SK-N-SH treated with all-trans-retinoic acid at 6 μM for 48 hours (cell line): Measurements from ENCODE around the gene PIP5K1C.

ENCODE experiments used
- ATAC-seq: fragments of 200-7000 bp; cut with Tn5 transposase; 3 replicates; pipeline ENCODE4 v1.9.1; 2020; ENCODE audit warnings: mild to moderate bottlenecking, moderate library complexity
- BACH2 ChIP-seq: fragments of 250-450 bp; sonication (Bioruptor Pico); IDR thresholded peaks from 2 replicates; pipeline ENCODE4 v1.9.0; 2021; ENCODE audit warnings: mild to moderate bottlenecking, borderline replicate concordance
- CSDC2 ChIP-seq: fragments of 250-450 bp; sonication (Bioruptor Pico); IDR thresholded peaks from 2 replicates; pipeline ENCODE4 v1.5.0; 2020; ENCODE audit warnings: mild to moderate bottlenecking, moderate library complexity
- ESRRG ChIP-seq: fragments of 250-450 bp; sonication (Bioruptor Pico); IDR thresholded peaks from 2 replicates; pipeline ENCODE4 v1.6.1; 2021; ENCODE audit warnings: mild to moderate bottlenecking
- GLIS3 ChIP-seq: fragments of 250-450 bp; sonication (Bioruptor Pico); IDR thresholded peaks from 2 replicates; pipeline ENCODE4 v1.5.0; 2020; ENCODE audit warnings: mild to moderate bottlenecking, moderate library complexity
- ISL1 ChIP-seq: fragments of 250-450 bp; sonication (Bioruptor Pico); IDR thresholded peaks from 2 replicates; pipeline ENCODE4 v2.1.2; 2022; ENCODE audit warnings: mild to moderate bottlenecking, moderate library complexity
- PPARA ChIP-seq: fragments of 250-450 bp; sonication (Bioruptor Pico); IDR thresholded peaks from 2 replicates; pipeline ENCODE4 v1.5.0; 2020; ENCODE audit warnings: mild to moderate bottlenecking, borderline replicate concordance
- RARB ChIP-seq: fragments of 250-450 bp; sonication (Bioruptor Pico); IDR thresholded peaks from 2 replicates; pipeline ENCODE4 v1.8.0; 2021; ENCODE audit warnings: mild to moderate bottlenecking, moderate library complexity
- SNAI2 ChIP-seq: fragments of 250-450 bp; sonication (Bioruptor Pico); IDR thresholded peaks from 2 replicates; pipeline ENCODE4 v1.5.0; 2020; ENCODE audit warnings: mild to moderate bottlenecking, moderate library complexity
- TOX ChIP-seq: fragments of 250-450 bp; sonication (Bioruptor Pico); IDR thresholded peaks from 2 replicates; pipeline ENCODE4 v1.8.0; 2021; ENCODE audit warnings: mild to moderate bottlenecking, moderate library complexity, borderline replicate concordance
- ZC3H10 ChIP-seq: fragments of 250-450 bp; sonication (Bioruptor Pico); IDR thresholded peaks from 2 replicates; pipeline ENCODE4 v1.5.1; 2021; ENCODE audit warnings: mild to moderate bottlenecking, moderate library complexity
- ZFP3 ChIP-seq: fragments of 250-450 bp; sonication (Bioruptor Pico); IDR thresholded peaks from 2 replicates; pipeline ENCODE4 v1.5.0; 2020; ENCODE audit warnings: mild to moderate bottlenecking, moderate library complexity
- ZFP30 ChIP-seq: fragments of 450-650 bp; formaldehyde crosslinking; IDR thresholded peaks from 2 replicates; pipeline ENCODE4 v1.5.0; 2022; ENCODE audit warnings: mild to moderate bottlenecking, moderate library complexity
- ZNF565 ChIP-seq: fragments of 450-650 bp; formaldehyde crosslinking; conservative IDR thresholded peaks from 2 replicates; pipeline ENCODE4 v1.5.0; 2020; ENCODE audit warnings: low read depth, mild to moderate bottlenecking, moderate library complexity
- ZNF70 ChIP-seq: fragments of 450-650 bp; formaldehyde crosslinking; IDR thresholded peaks from 2 replicates; pipeline ENCODE4 v1.5.0; 2020; ENCODE audit warnings: mild to moderate bottlenecking, moderate library complexity
- ZNF8 ChIP-seq: fragments of 450-650 bp; formaldehyde crosslinking; IDR thresholded peaks from 2 replicates; pipeline ENCODE4 v1.5.0; 2020; ENCODE audit warnings: mild to moderate bottlenecking, moderate library complexity
- TF ChIP-seq, protein P1 (sequence below): fragments of 250-450 bp; sonication (Bioruptor Pico); IDR thresholded peaks from 2 replicates; pipeline ENCODE4 v1.5.1; 2020; ENCODE audit warnings: low read depth, mild to moderate bottlenecking, moderate library complexity
- TF ChIP-seq, protein P2 (sequence below): fragments of 250-450 bp; sonication (Bioruptor Pico); IDR thresholded peaks from 2 replicates; pipeline ENCODE4 v1.5.1; 2021; ENCODE audit warnings: mild to moderate bottlenecking, moderate library complexity
- TF ChIP-seq, protein P3 (sequence below): fragments of 250-450 bp; sonication (Bioruptor Pico); IDR thresholded peaks from 2 replicates; pipeline ENCODE4 v1.5.0; 2020; ENCODE audit warnings: mild to moderate bottlenecking, moderate library complexity

The PIP5K1C gene

DNA sequence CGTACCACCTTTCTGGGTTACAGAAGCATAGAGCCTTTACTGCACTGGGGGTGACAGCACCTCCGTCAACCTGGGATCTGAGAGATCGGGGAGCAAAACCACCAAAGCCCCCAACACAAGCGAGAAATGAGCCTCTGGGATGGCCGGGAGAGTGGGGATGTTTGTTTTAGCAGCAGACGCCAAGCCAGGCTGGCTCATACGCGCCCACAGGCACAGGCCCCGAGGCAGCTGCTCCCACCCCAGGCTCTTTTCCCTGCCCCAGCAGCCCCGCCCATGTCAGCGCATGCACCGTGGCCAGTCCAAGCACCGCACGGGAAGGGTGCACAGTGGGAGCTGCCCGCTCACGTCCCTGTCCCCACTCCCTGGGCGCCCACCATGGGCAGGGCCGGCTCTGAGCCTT is 8.5 kb downstream of the PIP5K1C start (continued):
- TF ChIP-seq ZNF70 (CRISPR knock-in tag) (no peak), ZFP30 (CRISPR knock-in tag) (no peak), ZC3H10 (no peak), RARB (CRISPR knock-in tag) (no peak)
- TF ChIP-seq, protein P1, sequence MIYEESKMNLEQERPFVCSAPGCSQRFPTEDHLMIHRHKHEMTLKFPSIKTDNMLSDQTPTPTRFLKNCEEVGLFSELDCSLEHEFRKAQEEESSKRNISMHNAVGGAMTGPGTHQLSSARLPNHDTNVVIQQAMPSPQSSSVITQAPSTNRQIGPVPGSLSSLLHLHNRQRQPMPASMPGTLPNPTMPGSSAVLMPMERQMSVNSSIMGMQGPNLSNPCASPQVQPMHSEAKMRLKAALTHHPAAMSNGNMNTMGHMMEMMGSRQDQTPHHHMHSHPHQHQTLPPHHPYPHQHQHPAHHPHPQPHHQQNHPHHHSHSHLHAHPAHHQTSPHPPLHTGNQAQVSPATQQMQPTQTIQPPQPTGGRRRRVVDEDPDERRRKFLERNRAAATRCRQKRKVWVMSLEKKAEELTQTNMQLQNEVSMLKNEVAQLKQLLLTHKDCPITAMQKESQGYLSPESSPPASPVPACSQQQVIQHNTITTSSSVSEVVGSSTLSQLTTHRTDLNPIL, result no peak

DNA sequence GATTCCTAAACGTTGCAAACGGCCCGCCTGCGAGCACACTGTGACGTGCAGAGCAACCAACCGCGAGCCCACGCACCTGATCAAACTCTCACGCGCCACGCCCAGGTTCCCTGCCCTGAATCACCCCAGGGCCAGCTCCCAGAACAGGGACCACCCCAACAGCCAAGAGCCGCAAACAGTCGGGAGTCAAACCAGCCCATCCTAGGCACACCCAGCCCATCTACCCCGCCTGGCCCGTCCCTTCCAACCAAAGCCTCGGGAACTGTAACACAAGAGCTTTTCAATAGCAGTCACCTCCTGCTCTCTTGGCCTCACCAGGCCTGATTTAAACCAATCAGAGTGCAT is 8.9 kb downstream of the PIP5K1C start:
- TF ChIP-seq ZFP30 (CRISPR knock-in tag) (no peak), ZFP3 (CRISPR knock-in tag) (no peak), RARB (CRISPR knock-in tag) (no peak), GLIS3 (CRISPR knock-in tag) (no peak), ZC3H10 (no peak), ESRRG (CRISPR knock-in tag) (no peak), ZNF70 (CRISPR knock-in tag) (no peak), ZNF8 (no peak)
- TF ChIP-seq, protein P2, sequence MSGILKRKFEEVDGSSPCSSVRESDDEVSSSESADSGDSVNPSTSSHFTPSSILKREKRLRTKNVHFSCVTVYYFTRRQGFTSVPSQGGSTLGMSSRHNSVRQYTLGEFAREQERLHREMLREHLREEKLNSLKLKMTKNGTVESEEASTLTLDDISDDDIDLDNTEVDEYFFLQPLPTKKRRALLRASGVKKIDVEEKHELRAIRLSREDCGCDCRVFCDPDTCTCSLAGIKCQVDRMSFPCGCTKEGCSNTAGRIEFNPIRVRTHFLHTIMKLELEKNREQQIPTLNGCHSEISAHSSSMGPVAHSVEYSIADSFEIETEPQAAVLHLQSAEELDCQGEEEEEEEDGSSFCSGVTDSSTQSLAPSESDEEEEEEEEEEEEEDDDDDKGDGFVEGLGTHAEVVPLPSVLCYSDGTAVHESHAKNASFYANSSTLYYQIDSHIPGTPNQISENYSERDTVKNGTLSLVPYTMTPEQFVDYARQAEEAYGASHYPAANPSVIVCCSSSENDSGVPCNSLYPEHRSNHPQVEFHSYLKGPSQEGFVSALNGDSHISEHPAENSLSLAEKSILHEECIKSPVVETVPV (CRISPR knock-in tag), result no peak
- TF ChIP-seq, protein P3, sequence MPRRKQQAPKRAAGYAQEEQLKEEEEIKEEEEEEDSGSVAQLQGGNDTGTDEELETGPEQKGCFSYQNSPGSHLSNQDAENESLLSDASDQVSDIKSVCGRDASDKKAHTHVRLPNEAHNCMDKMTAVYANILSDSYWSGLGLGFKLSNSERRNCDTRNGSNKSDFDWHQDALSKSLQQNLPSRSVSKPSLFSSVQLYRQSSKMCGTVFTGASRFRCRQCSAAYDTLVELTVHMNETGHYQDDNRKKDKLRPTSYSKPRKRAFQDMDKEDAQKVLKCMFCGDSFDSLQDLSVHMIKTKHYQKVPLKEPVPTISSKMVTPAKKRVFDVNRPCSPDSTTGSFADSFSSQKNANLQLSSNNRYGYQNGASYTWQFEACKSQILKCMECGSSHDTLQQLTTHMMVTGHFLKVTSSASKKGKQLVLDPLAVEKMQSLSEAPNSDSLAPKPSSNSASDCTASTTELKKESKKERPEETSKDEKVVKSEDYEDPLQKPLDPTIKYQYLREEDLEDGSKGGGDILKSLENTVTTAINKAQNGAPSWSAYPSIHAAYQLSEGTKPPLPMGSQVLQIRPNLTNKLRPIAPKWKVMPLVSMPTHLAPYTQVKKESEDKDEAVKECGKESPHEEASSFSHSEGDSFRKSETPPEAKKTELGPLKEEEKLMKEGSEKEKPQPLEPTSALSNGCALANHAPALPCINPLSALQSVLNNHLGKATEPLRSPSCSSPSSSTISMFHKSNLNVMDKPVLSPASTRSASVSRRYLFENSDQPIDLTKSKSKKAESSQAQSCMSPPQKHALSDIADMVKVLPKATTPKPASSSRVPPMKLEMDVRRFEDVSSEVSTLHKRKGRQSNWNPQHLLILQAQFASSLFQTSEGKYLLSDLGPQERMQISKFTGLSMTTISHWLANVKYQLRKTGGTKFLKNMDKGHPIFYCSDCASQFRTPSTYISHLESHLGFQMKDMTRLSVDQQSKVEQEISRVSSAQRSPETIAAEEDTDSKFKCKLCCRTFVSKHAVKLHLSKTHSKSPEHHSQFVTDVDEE, result no peak
- TF ChIP-seq, protein P1, result no peak
- TF ChIP-seq, all 23 proteins: peak for 0
- ATAC-seq, result no peak

DNA sequence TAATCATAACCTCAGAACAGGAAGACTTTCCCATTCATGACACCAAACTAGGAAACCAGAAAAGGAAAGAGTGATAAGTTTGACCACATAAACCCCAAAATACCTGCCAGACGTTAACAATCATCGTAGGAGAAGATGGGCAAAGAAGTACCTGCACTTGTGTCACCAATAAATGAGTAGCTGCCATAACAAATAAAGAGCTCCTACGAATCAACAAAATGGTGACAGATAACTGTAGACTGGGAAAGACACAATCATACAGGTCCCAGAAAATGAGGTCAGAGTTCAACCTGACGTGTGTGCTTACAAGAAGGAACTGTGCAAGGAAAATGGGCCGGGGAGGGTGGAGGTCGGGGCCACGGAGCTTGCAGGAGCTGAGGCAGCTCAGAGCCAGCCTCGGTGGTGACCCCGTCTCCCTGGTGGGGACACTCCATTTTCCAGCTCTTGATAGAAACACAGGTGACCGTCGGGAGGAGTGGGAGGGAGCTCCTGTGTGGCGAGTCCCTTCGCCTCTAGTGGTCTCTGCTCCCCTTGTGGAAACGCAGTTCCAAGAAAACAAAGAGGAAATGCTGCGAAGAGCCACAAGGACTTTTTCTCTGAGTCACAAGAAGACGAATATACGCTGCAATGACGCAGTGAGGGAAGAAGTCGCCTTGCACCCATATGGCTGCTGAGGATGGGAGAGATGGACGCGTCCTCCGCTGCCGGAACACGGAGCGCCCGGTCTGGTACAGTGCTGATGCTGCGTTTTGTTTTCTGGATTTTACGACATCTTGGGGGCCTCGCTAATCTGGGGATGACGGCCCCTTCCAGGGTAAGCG is 9.5 kb downstream of the PIP5K1C start:
- TF ChIP-seq ISL1 (CRISPR knock-in tag), result no peak
- TF ChIP-seq ZNF70 (CRISPR knock-in tag), result no peak
- no peak for TF ChIP-seq BACH2
- no peak for TF ChIP-seq ZNF565
- TF ChIP-seq SNAI2 (CRISPR knock-in tag), result no peak
- TF ChIP-seq PPARA (CRISPR knock-in tag), result no peak
- TF ChIP-seq, protein P1, result no peak
- no peak for TF ChIP-seq ZC3H10
- no peak for TF ChIP-seq ZNF8
- no peak for ATAC-seq

DNA sequence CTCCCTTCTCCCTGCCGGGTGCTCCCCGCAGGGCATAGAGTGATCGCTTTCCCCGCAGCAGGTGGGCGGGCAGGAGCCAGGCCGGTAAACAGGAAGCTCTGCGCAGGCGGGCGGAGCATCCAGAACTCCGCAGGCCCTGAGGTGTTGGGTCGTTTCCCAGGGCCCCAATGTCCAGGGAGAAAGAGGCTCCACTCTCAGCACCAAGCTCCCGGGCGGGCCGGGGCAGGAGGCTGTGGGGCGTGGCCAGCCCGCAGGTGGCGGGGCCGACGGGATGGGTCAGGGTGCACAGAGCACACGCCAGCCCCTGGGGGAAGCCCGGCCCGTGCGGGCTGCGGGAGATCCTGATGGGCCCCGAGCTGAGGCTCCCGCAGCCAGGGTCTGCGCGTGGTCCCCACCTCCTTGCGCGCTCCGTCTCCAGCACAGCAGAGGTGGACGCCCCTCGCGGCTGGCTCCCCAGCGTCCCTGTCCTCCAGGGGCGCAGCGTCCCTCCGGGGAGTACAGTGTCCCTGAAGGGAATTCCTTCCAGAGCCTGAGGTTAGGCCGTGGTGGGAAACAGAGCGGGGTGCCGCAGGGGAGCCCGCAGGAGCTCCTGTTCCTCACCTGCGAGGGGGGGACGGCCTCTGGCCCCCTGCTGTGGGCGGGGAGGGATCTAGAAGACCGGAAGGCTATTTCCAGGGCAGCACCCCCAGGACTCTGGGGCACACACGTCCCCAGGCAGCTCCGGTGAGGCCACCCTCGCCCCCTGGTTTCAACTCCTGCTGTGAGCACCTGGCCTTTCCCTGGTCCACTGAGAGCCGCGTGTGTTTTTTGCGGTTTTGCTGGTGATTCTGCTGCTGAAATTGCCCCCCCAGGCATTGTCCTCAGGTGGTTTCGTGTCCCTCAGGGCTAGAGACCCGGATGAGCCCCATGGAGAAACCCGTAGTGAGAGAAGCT is 12.2 kb downstream of the PIP5K1C start:
- no peak for ATAC-seq
- TF ChIP-seq ZFP30 (CRISPR knock-in tag) (no peak), ZFP3 (CRISPR knock-in tag) (no peak), ISL1 (CRISPR knock-in tag) (no peak), ZC3H10 (no peak), TOX (CRISPR knock-in tag) (no peak), BACH2 (no peak), ZNF565 (no peak), GLIS3 (CRISPR knock-in tag) (no peak), RARB (CRISPR knock-in tag) (no peak), CSDC2 (CRISPR knock-in tag) (no peak)
- TF ChIP-seq, protein P2 (CRISPR knock-in tag), result no peak
- TF ChIP-seq, protein P3, result no peak
